GM19452 (cell line): ENCODE measurements around the gene TNNT2.

Source experiments
- ATAC-seq: cut with Tn5 transposase; IDR thresholded peaks from one replicate; pipeline ENCODE4 v1.9.1; 2021; ENCODE audit not compliant: unreplicated experiment

TNNT2 gene

DNA sequence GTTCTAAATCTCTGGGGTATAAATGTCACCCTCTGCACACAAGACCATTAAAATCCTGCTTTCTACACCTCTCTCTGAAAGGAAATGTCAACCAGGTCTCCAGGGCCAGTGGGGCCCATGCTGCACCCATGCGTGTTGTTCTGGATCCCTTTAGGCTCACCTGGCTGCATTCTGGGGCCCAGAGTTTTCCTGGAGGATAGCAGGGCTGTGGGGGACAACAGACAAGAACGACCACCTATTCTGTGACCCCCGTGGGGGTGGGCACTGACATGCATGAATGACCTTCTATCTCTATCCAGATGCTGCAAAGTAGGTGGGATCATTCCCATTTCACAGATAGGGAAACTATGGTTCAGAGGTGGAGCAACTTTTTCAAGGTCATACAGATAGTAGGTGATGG is 41.6 kb downstream of the TNNT2 start:
- no peak for ATAC-seq

- no peak for ATAC-seq
These were observed 42.2 kb downstream of the TNNT2 start for GRCh38 chr1:201335174-201335870.

GRCh38 chr1:201334325-201335173 is 42.9 kb downstream of the TNNT2 start:
- no peak for ATAC-seq

GRCh38 chr1:201332616-201333335 is 44.7 kb downstream of the TNNT2 start:
- no peak for ATAC-seq

DNA sequence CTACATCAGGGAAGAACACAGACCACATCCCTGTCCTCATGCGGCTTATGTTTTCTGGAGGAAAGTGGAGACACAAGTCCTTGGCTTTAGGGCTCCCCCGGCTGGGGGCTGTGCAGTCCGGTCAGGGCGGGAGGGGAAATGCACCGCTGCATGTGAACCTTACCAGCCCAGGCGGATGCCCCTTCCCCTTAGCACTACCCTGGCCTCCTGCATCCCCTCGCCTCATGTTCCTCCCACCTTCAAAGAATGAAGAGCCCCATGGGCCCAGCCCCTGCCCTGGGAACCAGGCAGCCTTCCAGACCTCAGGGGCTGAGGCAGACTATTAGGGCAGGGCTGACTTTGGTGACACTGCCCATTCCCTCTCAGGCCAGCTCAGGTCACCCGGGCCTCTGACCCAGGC is 45.5 kb downstream of the TNNT2 start:
- no peak for ATAC-seq

GRCh38 chr1:201331166-201331565 is 46.3 kb downstream of the TNNT2 start:
- ATAC-seq = no peak

DNA sequence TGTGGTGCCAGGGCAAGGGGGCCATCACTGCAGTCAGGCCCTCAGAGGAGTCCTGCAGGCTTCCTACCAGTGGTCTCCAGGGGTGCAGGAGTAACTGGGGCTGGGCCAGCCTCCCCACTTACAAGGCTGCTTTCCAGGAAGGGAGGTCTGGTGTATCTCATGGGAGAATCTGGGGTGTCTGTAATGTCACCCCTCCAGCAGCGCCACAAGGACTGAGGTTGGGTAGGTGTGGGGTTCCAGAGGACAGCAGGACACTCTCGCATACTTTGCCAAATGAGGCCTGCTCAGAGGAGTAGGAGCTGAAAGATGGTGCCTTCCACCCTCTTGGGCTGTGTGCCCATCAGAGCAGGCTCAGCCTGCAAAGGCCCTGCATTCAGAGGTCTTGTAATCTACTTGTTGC is 46.9 kb downstream of the TNNT2 start:
- no peak for ATAC-seq

GRCh38 chr1:201329801-201330200 is 47.7 kb downstream of the TNNT2 start:
- ATAC-seq = no peak

DNA sequence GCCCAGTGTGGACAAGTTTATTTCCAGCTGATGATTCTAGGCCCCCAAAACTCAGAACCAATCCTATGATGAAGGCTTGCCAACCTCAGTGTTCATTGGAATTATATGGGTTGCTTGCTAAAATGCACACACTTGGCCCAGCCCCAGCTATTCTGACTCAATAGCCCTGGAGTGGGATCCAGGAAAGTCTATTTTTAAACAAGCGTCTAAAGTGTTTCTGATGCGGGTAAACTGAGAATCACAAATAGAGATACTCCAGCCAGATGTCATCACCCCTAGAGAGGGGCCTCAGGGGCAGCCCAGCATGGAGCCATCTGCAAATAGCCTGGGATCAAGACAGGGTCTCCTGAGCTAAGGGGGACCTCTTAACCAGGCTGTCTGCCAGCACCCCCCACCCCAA is 48.2 kb downstream of the TNNT2 start:
- ATAC-seq = no peak

GRCh38 chr1:201328576-201328975 is 48.9 kb downstream of the TNNT2 start:
- no peak for ATAC-seq

DNA sequence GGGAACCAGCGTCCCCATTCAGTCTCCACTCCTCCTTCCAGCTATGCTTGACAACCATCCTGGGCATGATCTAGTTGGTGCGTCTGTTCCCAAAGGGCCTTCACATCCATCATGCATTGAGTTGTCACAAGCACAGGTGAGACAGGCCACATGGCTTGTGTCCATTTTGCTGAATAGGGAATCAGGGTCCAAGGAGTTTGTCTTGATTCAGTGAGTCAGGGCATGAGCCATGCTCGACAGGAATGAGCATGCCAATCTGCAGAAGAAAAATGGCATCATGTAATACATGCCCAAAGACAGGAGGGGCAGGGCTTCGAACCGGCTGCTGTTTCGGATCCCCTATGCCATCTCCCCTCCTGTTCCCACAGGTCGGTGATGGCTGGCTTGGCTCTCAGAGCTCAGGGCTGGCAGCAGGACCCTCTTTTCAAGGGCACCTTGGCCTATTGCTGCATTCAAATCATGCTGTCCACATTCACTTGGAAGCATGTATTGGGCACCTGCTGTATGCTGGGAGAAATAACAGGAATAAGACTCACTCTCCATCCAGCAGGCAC is 49.7 kb downstream of the TNNT2 start:
- no peak for ATAC-seq

GRCh38 chr1:201326710-201327109 is 50.8 kb downstream of the TNNT2 start:
- ATAC-seq = no peak

DNA sequence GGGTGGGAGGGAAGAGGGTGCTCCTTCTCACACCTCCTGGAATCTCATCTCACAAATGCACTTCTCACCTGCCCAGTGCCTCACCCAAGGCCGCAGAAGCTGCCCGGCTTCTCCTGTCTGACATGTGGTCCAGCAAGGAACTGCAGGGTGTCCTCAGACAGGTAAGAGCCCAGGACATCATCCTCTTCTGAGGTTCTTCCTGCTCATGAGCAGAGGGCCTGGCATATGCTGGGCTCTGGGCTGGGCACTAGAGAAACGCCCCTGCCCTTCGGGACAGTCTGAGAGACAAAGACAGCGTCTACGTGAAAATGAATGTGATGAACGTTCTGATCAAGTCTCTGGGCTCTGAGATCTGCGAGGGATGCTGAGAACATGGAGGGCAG is 51.8 kb downstream of the TNNT2 start:
- ATAC-seq = no peak

DNA sequence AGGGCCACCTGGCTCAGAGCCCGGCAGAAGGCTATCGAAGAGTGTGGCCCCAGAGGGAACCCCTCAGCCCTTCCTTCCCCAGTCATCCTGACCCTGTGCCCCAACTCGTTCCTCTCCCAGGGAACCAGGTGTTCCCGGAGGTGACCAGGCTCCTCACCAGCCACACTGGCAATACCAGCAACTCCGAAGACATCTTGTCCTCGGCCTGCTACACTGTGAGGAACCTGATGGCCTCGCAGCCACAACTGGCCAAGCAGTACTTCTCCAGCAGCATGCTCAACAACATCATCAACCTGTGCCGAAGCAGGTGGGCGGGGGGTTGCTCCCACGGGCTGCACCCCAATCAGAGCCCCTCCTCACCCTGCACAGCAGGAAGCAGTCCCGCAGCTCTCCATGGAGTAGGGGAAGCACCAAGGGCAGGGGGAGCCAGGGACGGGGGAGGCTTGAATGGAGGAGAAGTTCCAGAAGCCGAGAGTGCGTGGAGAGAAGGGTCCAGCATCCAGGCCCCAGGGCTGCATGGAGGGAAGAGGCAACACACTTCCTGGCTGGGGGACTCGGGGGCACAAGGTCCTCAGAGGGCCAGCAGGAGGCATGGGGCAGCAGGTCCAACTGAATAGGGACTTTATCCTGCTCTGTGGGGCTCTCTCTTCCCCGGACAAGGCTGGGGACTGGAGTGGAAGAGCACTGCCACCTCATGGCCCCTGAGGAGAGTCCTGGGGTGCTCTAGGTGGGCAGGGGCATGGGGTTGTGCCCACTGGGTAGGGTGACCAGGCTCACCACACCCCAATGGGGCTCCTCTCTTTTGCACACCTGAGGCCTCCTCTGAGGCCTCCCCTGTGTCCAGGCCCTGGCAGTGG is 52.4 kb downstream of the TNNT2 start:
- ATAC-seq = no peak

DNA sequence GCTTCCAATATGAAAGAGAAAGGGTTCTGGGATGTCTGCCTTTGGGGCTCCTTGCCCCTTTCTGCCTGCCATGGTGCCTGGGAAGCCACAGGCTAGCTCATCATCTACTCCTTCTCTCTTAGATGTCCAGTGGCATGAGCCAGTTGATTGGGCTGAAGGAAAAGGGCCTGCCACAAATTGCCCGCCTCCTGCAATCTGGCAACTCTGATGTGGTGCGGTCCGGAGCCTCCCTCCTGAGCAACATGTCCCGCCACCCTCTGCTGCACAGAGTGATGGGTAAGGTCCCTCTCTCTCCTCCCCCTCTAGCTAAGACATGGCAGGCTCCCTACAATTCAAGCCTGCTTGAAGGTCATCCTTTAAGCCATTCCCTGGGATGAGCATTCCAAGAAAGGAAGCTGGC is 53.2 kb downstream of the TNNT2 start:
- ATAC-seq = no peak

DNA sequence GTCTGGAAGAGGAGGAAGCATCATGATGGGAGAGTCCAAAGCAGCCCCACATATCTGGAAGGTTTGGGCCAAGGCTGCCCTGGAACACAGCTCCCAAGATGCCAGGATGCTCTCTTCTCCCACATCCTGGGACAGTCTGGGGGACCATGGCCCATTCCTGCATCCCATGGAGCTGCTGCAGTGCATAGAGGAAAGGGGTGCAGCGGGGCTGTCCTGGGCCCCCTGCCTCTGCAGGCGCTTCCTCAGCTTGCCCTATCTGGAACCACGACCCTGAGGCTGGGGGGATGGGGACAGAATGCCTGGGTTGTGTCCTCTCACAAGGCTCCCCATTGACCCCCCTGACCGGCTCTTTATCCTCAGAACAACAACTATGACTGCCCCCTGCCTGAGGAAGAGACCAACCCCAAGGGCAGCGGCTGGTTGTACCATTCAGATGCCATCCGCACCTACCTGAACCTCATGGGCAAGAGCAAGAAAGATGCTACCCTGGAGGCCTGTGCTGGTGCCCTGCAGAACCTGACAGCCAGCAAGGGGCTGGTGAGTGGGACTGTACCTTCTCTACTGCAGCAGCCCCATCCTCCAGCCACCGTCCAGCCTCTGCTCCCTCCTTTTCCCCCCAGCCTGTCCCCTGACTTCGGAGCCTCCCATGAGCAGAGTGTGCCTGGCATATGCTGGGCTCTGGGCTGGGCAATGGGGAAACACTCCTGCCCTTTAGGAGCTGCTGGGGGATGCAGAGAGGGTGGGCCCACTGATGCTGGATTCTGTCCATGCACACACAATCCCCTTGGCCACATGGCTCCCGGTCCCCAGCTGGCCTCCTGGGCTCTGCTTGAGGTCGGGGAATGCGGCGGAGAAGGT is 54.6 kb downstream of the TNNT2 start:
- ATAC-seq = no peak

DNA sequence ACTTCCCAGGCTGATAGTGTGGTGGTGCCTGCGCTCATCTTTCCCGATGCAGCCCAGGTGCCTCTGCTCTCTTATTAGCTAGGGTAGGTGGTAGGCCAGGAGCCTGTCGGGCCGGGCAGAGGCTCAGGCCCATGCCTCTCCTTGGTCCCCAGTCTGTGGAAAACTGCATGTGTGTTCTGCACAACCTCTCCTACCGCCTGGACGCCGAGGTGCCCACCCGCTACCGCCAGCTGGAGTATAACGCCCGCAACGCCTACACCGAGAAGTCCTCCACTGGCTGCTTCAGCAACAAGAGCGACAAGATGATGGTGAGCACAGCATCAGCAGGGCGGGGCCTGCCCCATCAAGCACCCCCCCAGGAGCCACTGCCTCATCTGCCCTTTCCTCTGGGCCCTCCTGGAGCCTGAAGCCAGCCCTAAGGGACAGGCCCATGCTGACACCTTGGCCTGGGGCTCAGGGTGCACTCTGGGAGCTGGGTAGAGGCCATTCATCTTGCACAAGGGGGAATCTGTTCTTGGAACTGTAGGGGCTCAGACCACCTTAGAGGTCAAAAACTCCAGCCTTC is 55.6 kb downstream of the TNNT2 start:
- ATAC-seq = no peak

DNA sequence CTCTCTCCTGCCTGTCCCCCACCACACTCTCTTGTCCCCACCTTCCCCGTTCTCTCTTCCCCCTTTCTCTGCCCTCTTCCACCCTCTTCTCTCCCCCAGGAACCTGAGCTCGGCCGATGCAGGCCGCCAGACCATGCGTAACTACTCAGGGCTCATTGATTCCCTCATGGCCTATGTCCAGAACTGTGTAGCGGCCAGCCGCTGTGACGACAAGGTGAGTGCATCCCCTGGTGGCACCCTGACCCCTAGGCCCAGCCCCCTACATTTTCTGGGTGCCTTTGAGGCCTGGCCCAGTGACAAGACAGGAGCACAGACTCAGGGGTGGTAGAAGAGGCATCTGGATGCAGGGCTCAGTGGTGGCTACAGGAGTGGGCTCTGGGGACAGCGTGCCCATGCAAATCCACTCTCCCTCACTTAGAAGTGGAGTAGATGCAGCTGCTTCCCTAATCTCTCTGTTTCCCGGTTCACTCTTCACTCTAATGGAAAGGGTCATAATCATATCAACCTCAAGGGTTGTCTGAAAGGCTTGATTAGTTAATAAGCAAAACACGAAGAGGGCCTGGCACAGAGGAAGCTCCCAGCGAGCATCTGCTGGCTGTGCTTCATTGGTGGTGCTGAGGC is 57.2 kb downstream of the TNNT2 start:
- no peak for ATAC-seq

DNA sequence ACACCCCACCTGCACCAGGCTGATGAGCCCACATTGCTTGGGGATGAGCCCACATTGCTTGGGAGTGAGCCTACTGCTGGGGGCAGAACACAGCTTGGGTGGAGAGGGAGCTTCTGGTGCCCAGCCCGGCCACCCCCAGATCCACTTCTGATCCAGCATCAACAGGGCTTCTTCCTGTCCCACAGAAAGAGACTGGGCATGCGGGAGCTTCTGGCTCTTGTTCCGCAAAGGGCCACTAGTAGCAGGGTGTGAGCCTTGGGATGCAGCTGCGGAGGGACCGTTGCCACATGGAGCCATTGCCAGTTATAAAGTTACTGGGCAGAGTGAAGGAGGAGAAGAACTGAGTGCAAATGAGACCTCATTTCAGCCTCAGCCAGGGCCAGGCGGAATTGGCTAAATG is 57.8 kb downstream of the TNNT2 start:
- no peak for ATAC-seq
